ENCODE data around the gene TRIM54.
"Not testable (repeated sequence)": the region's sequence is repeated elsewhere in the genome, so short reads cannot be mapped to it uniquely, and the experiment has no call there.

The TRIM54 gene

GRCh38 chr2:27258051-27258450 is 24.2 kb upstream of the TRIM54 start:
- DNase-seq = no peak

- DNase-seq = no peak
Observed at GRCh38 chr2:27261241-27261925, 20.8 kb upstream of the TRIM54 start.

GRCh38 chr2:27261926-27262298 is 20.3 kb upstream of the TRIM54 start:
- DNase-seq = no peak

GRCh38 chr2:27262379-27263286 is 19.6 kb upstream of the TRIM54 start, which contains the start of gene SLC30A3:
SLC30A3 (minus strand) TSS chr2:27263047; CDS start chr2:27262906, 141 bp downstream.
- peak; percentile 50 to 74 (median 61) for DNase-seq

- peak in 1 of 5 donors; percentile 9 for DNase-seq
Observed at GRCh38 chr2:27263287-27264252, 18.7 kb upstream of the TRIM54 start.

- no peak for DNase-seq
Observed at GRCh38 chr2:27264253-27264752, 17.9 kb upstream of the TRIM54 start.

GRCh38 chr2:27264753-27265535 is 17.3 kb upstream of the TRIM54 start:
- DNase-seq = peak; percentile 48 to 61 (median 53)

- DNase-seq = no peak
Observed at GRCh38 chr2:27265536-27265870, 16.7 kb upstream of the TRIM54 start.

- not testable (repeated sequence) for DNase-seq
Observed at GRCh38 chr2:27268296-27268695, 13.9 kb upstream of the TRIM54 start.

GRCh38 chr2:27270131-27270530 is 12.1 kb upstream of the TRIM54 start:
- DNase-seq = no peak

- no peak for DNase-seq
Observed at GRCh38 chr2:27270670-27271069, 11.6 kb upstream of the TRIM54 start.

- DNase-seq = no peak
Observed at GRCh38 chr2:27271631-27272340, 10.4 kb upstream of the TRIM54 start.

- DNase-seq = not testable (repeated sequence)
Observed at GRCh38 chr2:27272537-27273522, 9.4 kb upstream of the TRIM54 start.

GRCh38 chr2:27275211-27276150 is 6.7 kb upstream of the TRIM54 start, which contains the start of gene DNAJC5G:
DNAJC5G (plus strand) TSS chr2:27275433; CDS start chr2:27276729, 1,296 bp downstream.
- no peak for DNase-seq

- no peak for DNase-seq
Observed at GRCh38 chr2:27278010-27278409, 4.2 kb upstream of the TRIM54 start.

GRCh38 chr2:27280826-27281225 is 1.4 kb upstream of the TRIM54 start:
- DNase-seq = no peak

GRCh38 chr2:27281442-27281841 is 787 bp upstream of the TRIM54 start:
- DNase-seq = no peak

GRCh38 chr2:27282892-27283291 is 663 bp downstream of the TRIM54 start:
- no peak for DNase-seq

Data from T-helper 1 cell (primary cell).